Hepatocyte (in vitro differentiated cells): ENCODE results near the gene TNNC1.

Source experiments
- CTCF ChIP-seq: fragments of 200-600 bp; sonication (generic); IDR thresholded peaks from 2 replicates; pipeline ENCODE4 v1.5.1; 2016; ENCODE audit warnings: antibody characterized with exemption, mild to moderate bottlenecking; ENCODE audit not compliant: poor library complexity
- EZH2 ChIP-seq: fragments of 200-600 bp; sonication (generic); IDR thresholded peaks from 2 replicates; pipeline ENCODE4 v1.6.1; 2016; ENCODE audit warnings: antibody characterized with exemption, mild to moderate bottlenecking, borderline replicate concordance
- EZH2phosphoT487 ChIP-seq: fragments of 200-600 bp; sonication (generic); IDR thresholded peaks from one replicate; pipeline ENCODE4 v1.6.1; 2018; ENCODE audit warnings: antibody characterized with exemption, mild to moderate bottlenecking, low read depth, moderate library complexity; ENCODE audit not compliant: unreplicated experiment, severe bottlenecking

GRCh38 chr3:52487050-52487787 is 33.4 kb upstream of the TNNC1 start:
- no peak for TF ChIP-seq EZH2
- TF ChIP-seq CTCF: no peak
- no peak for TF ChIP-seq EZH2phosphoT487
